ENCODE data around the gene AGFG1. TPM values are rescaled to one million over a fixed set of nuclear protein-coding genes. Genes with fewer than 3 reads are reported as not detected.

The AGFG1 gene
- polyA plus RNA-seq (2011; rRNA removed) (92.2 and 126 TPM in 2 replicates), polyA minus RNA-seq (2011; rRNA and poly(A)+ RNA removed) (131 and 204 TPM in 2 replicates)

GRCh38 chr2:227471924-227472264 lies at the start of gene AGFG1:
AGFG1 (plus strand) TSS chr2:227472156; CDS start chr2:227472422, 266 bp downstream.
- peak; percentile 99 for TF ChIP-seq CTCF (IDR thresholded peaks at IDR 0.05; ENCODE audit: insufficient read depth, low read depth, low read length)
- no peak for DNase-seq (ENCODE audit: low read depth)
- Histone ChIP-seq H3K36me3 (ENCODE audit: control insufficient read depth, insufficient read depth, low read length) (no peaks in the 10 kb centered on the region), H3K27me3 (ENCODE audit: control insufficient read depth, insufficient read depth, low read length) (no peaks in the 10 kb centered on the region), H3K4me3 (ENCODE audit: low read depth, low read length) (peak within 1 kb of the TSS; percentile 78)
- ChIA-PET CTCF (interaction anchor here (1.0 to 1.6 kb wide), 4 partner anchors 10 to 188 kb away, joined by 3 to 7 read pairs (median 4); no protein-coding TSS in a partner anchor), POLR2A (no interaction called here)

- Histone ChIP-seq H3K36me3 (ENCODE audit: control insufficient read depth, insufficient read depth, low read length) (no peaks in the 10 kb centered on the region), H3K4me3 (ENCODE audit: low read depth, low read length) (no peak overlapping the region), H3K27me3 (ENCODE audit: control insufficient read depth, insufficient read depth, low read length) (no peaks in the 10 kb centered on the region; the same call in 1 of the 2 replicates)
- TF ChIP-seq CTCF (IDR thresholded peaks at IDR 0.05; ENCODE audit: insufficient read depth, low read depth, low read length) = no peak
- ChIA-PET POLR2A (no interaction called here), CTCF (no interaction called here)
- DNase-seq (ENCODE audit: low read depth) = no peak
Measured at GRCh38 chr2:227423656-227424499, 48.1 kb upstream of the AGFG1 start.

- H3K4me3 ChIP-seq (ENCODE audit: low read depth, low read length) = no peak overlapping the region
- POLR2A ChIA-PET = interaction anchor here (0.7 kb wide), 1 partner anchor 17 kb away, joined by 5 read pairs; no protein-coding TSS in a partner anchor
- DNase-seq (ENCODE audit: low read depth) = no peak
- no peak for TF ChIP-seq CTCF (IDR thresholded peaks at IDR 0.05; ENCODE audit: insufficient read depth, low read depth, low read length)
- CTCF ChIA-PET = no interaction called here
- H3K27me3 ChIP-seq (ENCODE audit: control insufficient read depth, insufficient read depth, low read length) = peaks cover 2% of the 10 kb centered on the region; the same call in 1 of the 2 replicates
- H3K36me3 ChIP-seq (ENCODE audit: control insufficient read depth, insufficient read depth, low read length) = no peaks in the 10 kb centered on the region
Measured at GRCh38 chr2:227428731-227429285, 43.1 kb upstream of the AGFG1 start.

GRCh38 chr2:227430639-227431038 lies 41.3 kb upstream of the AGFG1 start:
- TF ChIP-seq CTCF (IDR thresholded peaks at IDR 0.05; ENCODE audit: insufficient read depth, low read depth, low read length) = no peak
- Histone ChIP-seq H3K27me3 (ENCODE audit: control insufficient read depth, insufficient read depth, low read length) (peaks cover 2% of the 10 kb centered on the region; the same call in 1 of the 2 replicates), H3K4me3 (ENCODE audit: low read depth, low read length) (no peak overlapping the region), H3K36me3 (ENCODE audit: control insufficient read depth, insufficient read depth, low read length) (no peaks in the 10 kb centered on the region)
- ChIA-PET POLR2A (no interaction called here), CTCF (no interaction called here)
- no peak for DNase-seq (ENCODE audit: low read depth)

GRCh38 chr2:227433171-227433570 lies 38.8 kb upstream of the AGFG1 start:
- Histone ChIP-seq H3K4me3 (ENCODE audit: low read depth, low read length) (no peak overlapping the region), H3K36me3 (ENCODE audit: control insufficient read depth, insufficient read depth, low read length) (no peaks in the 10 kb centered on the region), H3K27me3 (ENCODE audit: control insufficient read depth, insufficient read depth, low read length) (peaks cover 2% of the 10 kb centered on the region; the same call in 1 of the 2 replicates)
- ChIA-PET POLR2A (no interaction called here), CTCF (interaction anchor here (1.2 kb wide), 1 partner anchor 27 kb away, joined by 4 read pairs; no protein-coding TSS in a partner anchor)
- no peak for DNase-seq (ENCODE audit: low read depth)
- no peak for TF ChIP-seq CTCF (IDR thresholded peaks at IDR 0.05; ENCODE audit: insufficient read depth, low read depth, low read length)
